Endothelial cell of umbilical vein (primary cell): ENCODE measurements around the gene ARHGEF16. TPM values are rescaled to one million over a fixed set of nuclear protein-coding genes. Genes with fewer than 3 reads are reported as not detected.

Experiments
- BruUV-seq: library from RNA; stranded (reverse); fragments of 400-500 nt; replicated peaks from 2 replicates; lab custom pipeline; 2021; lab: Mats Ljungman, UMichigan
- CTCF ChIA-PET: fragments of 300-600, 350-600 bp; sonication (Branson Sonifier 250); formaldehyde crosslinking; loops from one replicate; lab custom pipeline; 2021; ENCODE audit warnings: antibody characterized with exemption, inconsistent platforms; lab: Charles Lee
- POLR2A ChIA-PET: fragments of 300-600, 350-600 bp; sonication (Branson Sonifier 250); formaldehyde crosslinking; loops from one replicate; lab custom pipeline; 2021; ENCODE audit warnings: antibody characterized with exemption, inconsistent platforms; lab: Charles Lee
- DNase-seq: peaks from one replicate; pipeline ENCODE4 v3.0.0-alpha.2; 2011; ENCODE audit warnings: low read depth, low spot score
- FAIRE-seq: peaks from 2 replicates; lab custom pipeline; 2011; peaks lifted over from hg19 to GRCh38; lab: Jason Lieb, UNC
- H2AFZ ChIP-seq: 2 replicates; pipeline ENCODE4 v1.6.0; 2012; ENCODE audit warnings: low read depth, low read length, control low read depth, inconsistent platforms
- H3K27ac ChIP-seq: 2 replicates; pipeline ENCODE4 v1.5.1; 2011; ENCODE audit warnings: low read depth, mild to moderate bottlenecking, control low read depth, low read length, moderate library complexity; ENCODE audit not compliant: insufficient read depth
- H3K27me3 ChIP-seq, 2 experiments: 2 replicates each; pipeline versions ENCODE4 v1.6.0 to v1.6.1; 2011; ENCODE audit warnings: low read length in 2 of 2, mixed read lengths in 1 of 2; ENCODE audit not compliant: control insufficient read depth in 2 of 2, insufficient read depth in 2 of 2
- H3K36me3 ChIP-seq, 2 experiments: 2 replicates in 1 of 2; 3 replicates in 1 of 2; pipeline ENCODE4 v1.5.1; 2011; ENCODE audit warnings: low read length in 2 of 2, mild to moderate bottlenecking in 1 of 2, moderate library complexity in 1 of 2; ENCODE audit not compliant: control insufficient read depth in 2 of 2, insufficient read depth in 2 of 2; ENCODE audit errors: extremely low read depth in 1 of 2
- H3K4me1 ChIP-seq: 3 replicates; pipeline ENCODE4 v1.5.1; 2011; ENCODE audit warnings: mild to moderate bottlenecking, low read length; ENCODE audit not compliant: control insufficient read depth, insufficient read depth; ENCODE audit errors: extremely low read depth
- H3K4me2 ChIP-seq: 2 replicates; pipeline ENCODE4 v1.6.1; 2011; ENCODE audit warnings: low read length, control low read depth, mixed read lengths; ENCODE audit not compliant: insufficient read depth
- H3K4me3 ChIP-seq, 3 experiments: fragments of 200-600 bp in 1 of 3; sonication (generic), shearing (Covaris generic) in 1 of 3; replicated peaks in 1 of 3; 2 replicates each; pipeline ENCODE4 v1.5.1; 2011 to 2016; ENCODE audit warnings: control low read depth in 3 of 3, low read length in 3 of 3, mild to moderate bottlenecking in 2 of 3, inconsistent platforms in 1 of 3, low read depth in 1 of 3, moderate library complexity in 1 of 3; ENCODE audit not compliant: insufficient read depth in 1 of 3
- H3K79me2 ChIP-seq: 2 replicates; pipeline ENCODE4 v1.6.0; 2012; ENCODE audit warnings: low read length, inconsistent platforms; ENCODE audit not compliant: control insufficient read depth, insufficient read depth
- H3K9ac ChIP-seq: replicated peaks from 2 replicates; pipeline ENCODE3; 2011; ENCODE audit warnings: low read length, control low read depth; ENCODE audit not compliant: insufficient read depth; ENCODE audit errors: extremely low read depth
- H3K9me1 ChIP-seq: replicated peaks from 3 replicates; pipeline ENCODE4 v1.6.0; 2011; ENCODE audit warnings: mild to moderate bottlenecking, low read length; ENCODE audit not compliant: control insufficient read depth, insufficient read depth; ENCODE audit errors: extremely low read depth
- H3K9me3 ChIP-seq: replicated peaks from 2 replicates; pipeline ENCODE4 v1.5.1; 2012; ENCODE audit warnings: low read length, inconsistent platforms; ENCODE audit not compliant: control insufficient read depth, insufficient read depth
- H4K20me1 ChIP-seq: replicated peaks from 2 replicates; pipeline ENCODE3; 2011; ENCODE audit warnings: mild to moderate bottlenecking, low read length; ENCODE audit not compliant: control insufficient read depth, insufficient read depth; ENCODE audit errors: extremely low read depth
- JUN ChIP-seq: IDR thresholded peaks from 2 replicates; pipeline ENCODE4 v1.6.1; 2011; ENCODE audit warnings: borderline replicate concordance, low read depth; ENCODE audit not compliant: insufficient read length, insufficient read depth
- dilution Hi-C: fragments of 300-500 bp; cut with MboI; formaldehyde crosslinking; loops from one replicate; pipeline ENCODE4 v1.15.0; 2019; ENCODE audit warnings: low sequenced_read_pairs; ENCODE audit not compliant: extremely low pct_ligation_motif_present
- intact Hi-C: fragments of 100-400 bp; cut with micrococcal nuclease; formaldehyde crosslinking; loops from one replicate; pipeline ENCODE4 v1.10.0; 2022
- polyA plus RNA-seq, 4 experiments: library from polyadenylated mRNA; depleted of rRNA in 3 of 4; stranded (reverse) in 3 of 4; unstranded in 1 of 4; fragments of >200 nt; gene quantifications; 2 replicates each; pipeline versions ENCODE4 v1.2.1 to v1.2.3, GENCODE V29; 2011 to 2012; ENCODE audit warnings: missing spikeins in 1 of 4
- total RNA-seq: library from RNA; stranded (reverse); gene quantifications from 2 replicates; pipeline ENCODE4 v1.2.3, GENCODE V29; 2021
- TF ChIP-seq, protein P1 (sequence below), 2 donors: IDR thresholded peaks; 1 replicate in 1 of 2; 2 replicates in 1 of 2; pipeline ENCODE4 v1.5.1; 2011; ENCODE audit warnings: low read length in 2 of 2, mild to moderate bottlenecking in 2 of 2, moderate library complexity in 2 of 2, control low read depth in 1 of 2, inconsistent platforms in 1 of 2, low read depth in 1 of 2; ENCODE audit not compliant: insufficient read depth in 1 of 2; ENCODE audit errors: extremely low read depth in 1 of 2

The ARHGEF16 gene
- total and polyA plus RNA-seq, 2 donors (not counting 3 experiments of a cell fraction or from before 2014, with no cell fraction given), result 0.52 to 1.3 TPM

GRCh38 chr1:3456964-3457909 is 2.8 kb downstream of the ARHGEF16 start:
- ChIA-PET CTCF (interaction anchor here (1.1 to 1.2 kb wide), 2 partner anchors 162 to 267 kb away, joined by 5 to 6 read pairs; no protein-coding TSS in a partner anchor), POLR2A (no interaction called here)
- TF ChIP-seq JUN, result no peak
- TF ChIP-seq, protein P1, sequence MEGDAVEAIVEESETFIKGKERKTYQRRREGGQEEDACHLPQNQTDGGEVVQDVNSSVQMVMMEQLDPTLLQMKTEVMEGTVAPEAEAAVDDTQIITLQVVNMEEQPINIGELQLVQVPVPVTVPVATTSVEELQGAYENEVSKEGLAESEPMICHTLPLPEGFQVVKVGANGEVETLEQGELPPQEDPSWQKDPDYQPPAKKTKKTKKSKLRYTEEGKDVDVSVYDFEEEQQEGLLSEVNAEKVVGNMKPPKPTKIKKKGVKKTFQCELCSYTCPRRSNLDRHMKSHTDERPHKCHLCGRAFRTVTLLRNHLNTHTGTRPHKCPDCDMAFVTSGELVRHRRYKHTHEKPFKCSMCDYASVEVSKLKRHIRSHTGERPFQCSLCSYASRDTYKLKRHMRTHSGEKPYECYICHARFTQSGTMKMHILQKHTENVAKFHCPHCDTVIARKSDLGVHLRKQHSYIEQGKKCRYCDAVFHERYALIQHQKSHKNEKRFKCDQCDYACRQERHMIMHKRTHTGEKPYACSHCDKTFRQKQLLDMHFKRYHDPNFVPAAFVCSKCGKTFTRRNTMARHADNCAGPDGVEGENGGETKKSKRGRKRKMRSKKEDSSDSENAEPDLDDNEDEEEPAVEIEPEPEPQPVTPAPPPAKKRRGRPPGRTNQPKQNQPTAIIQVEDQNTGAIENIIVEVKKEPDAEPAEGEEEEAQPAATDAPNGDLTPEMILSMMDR (IDR thresholded peaks at IDR 0.05; ENCODE audit: extremely low read depth in 1 of 2, insufficient read depth in 1 of 2, low read depth in 1 of 2, low read length in 2 of 2), result no peak
- H3K27ac ChIP-seq, result no peak overlapping the region
- no peaks in the 10 kb centered on the region for H3K4me1 ChIP-seq
- H3K9ac ChIP-seq, result no peak overlapping the region
- no peaks in the 10 kb centered on the region for H3K9me1 ChIP-seq
- DNase-seq (no peak), FAIRE-seq (no peak)
- no peak overlapping the region for H2AFZ ChIP-seq
- no peaks in the 10 kb centered on the region for H3K9me3 ChIP-seq
- dilution Hi-C loops (no loop called here), intact Hi-C loops (no loop called here)
- H3K79me2 ChIP-seq, result no peaks in the 10 kb centered on the region
- H4K20me1 ChIP-seq, result no peaks in the 10 kb centered on the region
- no peak overlapping the region for H3K4me2 ChIP-seq
- no TSS peak for BruUV-seq
- H3K4me3 ChIP-seq, result no peak overlapping the region
- no peaks in the 10 kb centered on the region for H3K36me3 ChIP-seq
- H3K27me3 ChIP-seq, result no peaks in the 10 kb centered on the region
